ENCODE data around the gene GIPC3.

GRCh38 chr19:3627351-3627723 lies 42.1 kb downstream of the GIPC3 start:
- TF ChIP-seq CTCF (IDR thresholded peaks at IDR 0.05): no peak
- no peak for TF ChIP-seq ELK1 (IDR thresholded peaks at IDR 0.05; ENCODE audit: low read depth, low read length)
- TF ChIP-seq CBX8 (IDR thresholded peaks at IDR 0.05): no peak
- TF ChIP-seq EP300 (IDR thresholded peaks at IDR 0.05): no peak
- TF ChIP-seq CHD2 (IDR thresholded peaks at IDR 0.05; ENCODE audit: low read length, partially characterized antibody): no peak
- TF ChIP-seq MAZ (IDR thresholded peaks at IDR 0.05; ENCODE audit: borderline replicate concordance, low read depth, low read length): no peak
- TF ChIP-seq CEBPB (IDR thresholded peaks at IDR 0.05): no peak
- TF ChIP-seq ESRRA (IDR thresholded peaks at IDR 0.05; ENCODE audit: borderline replicate concordance, low read length): no peak
- TF ChIP-seq CHD4 (IDR thresholded peaks at IDR 0.05; ENCODE audit: borderline replicate concordance): peak; percentile 97
- no peak for TF ChIP-seq REST (IDR thresholded peaks at IDR 0.05)
- no peak for TF ChIP-seq RFX5 (IDR thresholded peaks at IDR 0.05)
- no peak for TF ChIP-seq FOSL2 (IDR thresholded peaks at IDR 0.05)
- TF ChIP-seq FOSL2 (CRISPR knock-in tag; IDR thresholded peaks at IDR 0.05): no peak
- no peak for TF ChIP-seq POLR2A (IDR thresholded peaks at IDR 0.05; ENCODE audit: low read length)
- no peak for TF ChIP-seq HMGXB4 (CRISPR knock-in tag; IDR thresholded peaks at IDR 0.05; ENCODE audit: borderline replicate concordance)
